CD14-positive monocyte (primary cell): ENCODE data around the gene CTPS1. TPM values are rescaled to one million over a fixed set of nuclear protein-coding genes. Genes with fewer than 3 reads are reported as not detected.

Source experiments
- DNase-seq, 3 donors: peaks; one replicate each; pipeline ENCODE4 v3.0.0-alpha.2; 2011 to 2022
- H2AFZ ChIP-seq: 2 replicates; pipeline ENCODE4 v1.6.0; 2012; ENCODE audit warnings: mild to moderate bottlenecking, low read depth, low read length, inconsistent platforms; ENCODE audit not compliant: insufficient read depth, poor library complexity, severe bottlenecking
- H3K27ac ChIP-seq, 2 donors: 1 replicate in 1 of 2; 2 replicates in 1 of 2; pipeline ENCODE4 v1.5.1; 2012 to 2013; ENCODE audit warnings: low read length in 2 of 2, control low read depth in 1 of 2, inconsistent platforms in 1 of 2, low read depth in 1 of 2, mild to moderate bottlenecking in 1 of 2
- H3K27me3 ChIP-seq, 2 donors: one replicate each; pipeline versions ENCODE4 v1.6.0 to v1.6.1; 2011 to 2013; ENCODE audit warnings: low read length in 2 of 2; ENCODE audit not compliant: control insufficient read depth in 2 of 2, insufficient read depth in 2 of 2
- H3K36me3 ChIP-seq, 2 donors: replicated peaks in 1 of 2; 1 replicate in 1 of 2; 2 replicates in 1 of 2; pipeline versions ENCODE4 v1.5.1 to v1.6.1; 2012 to 2013; ENCODE audit warnings: low read length in 2 of 2, control low read depth in 1 of 2, inconsistent platforms in 1 of 2, mild to moderate bottlenecking in 1 of 2; ENCODE audit not compliant: insufficient read depth in 2 of 2, control insufficient read depth in 1 of 2
- H3K4me1 ChIP-seq, 2 donors: 1 replicate in 1 of 2; 2 replicates in 1 of 2; pipeline versions ENCODE4 v1.5.1 to v1.6.1; 2012 to 2013; ENCODE audit warnings: low read length in 2 of 2, control low read depth in 1 of 2, inconsistent platforms in 1 of 2, mild to moderate bottlenecking in 1 of 2, moderate library complexity in 1 of 2; ENCODE audit not compliant: insufficient read depth in 2 of 2, control insufficient read depth in 1 of 2
- H3K4me2 ChIP-seq: replicated peaks from 2 replicates; pipeline ENCODE3; 2012; ENCODE audit warnings: low read length, moderate library complexity, mild to moderate bottlenecking; ENCODE audit not compliant: poor library complexity, severe bottlenecking; ENCODE audit errors: extremely low read depth
- H3K4me3 ChIP-seq, 3 experiments: fragments of 200-600 bp in 1 of 3; sonication (generic) in 1 of 3; replicated peaks in 1 of 3; 1 replicate in 2 of 3; 2 replicates in 1 of 3; pipeline ENCODE4 v1.5.1; 2011 to 2013; ENCODE audit warnings: low read length in 3 of 3, mild to moderate bottlenecking in 3 of 3, control low read depth in 2 of 3, low read depth in 2 of 3, inconsistent platforms in 1 of 3, moderate library complexity in 1 of 3
- H3K79me2 ChIP-seq: 2 replicates; pipeline ENCODE4 v1.6.0; 2012; ENCODE audit warnings: mild to moderate bottlenecking, control low read depth, inconsistent platforms, low read length, moderate library complexity; ENCODE audit not compliant: insufficient read depth
- H3K9ac ChIP-seq: 2 replicates; pipeline ENCODE4 v1.6.0; 2017; ENCODE audit warnings: low read length, mild to moderate bottlenecking; ENCODE audit not compliant: insufficient read depth, poor library complexity, severe bottlenecking
- H3K9me3 ChIP-seq, 2 donors: replicated peaks in 1 of 2; 1 replicate in 1 of 2; 2 replicates in 1 of 2; pipeline versions ENCODE4 v1.5.1 to v1.6.1; 2012 to 2013; ENCODE audit warnings: low read length in 2 of 2, control low read depth in 1 of 2; ENCODE audit not compliant: control insufficient read depth in 1 of 2, insufficient read depth in 1 of 2
- H4K20me1 ChIP-seq: 2 replicates; pipeline ENCODE4 v1.6.0; 2012; ENCODE audit warnings: mild to moderate bottlenecking, low read length, control low read depth, moderate library complexity; ENCODE audit not compliant: insufficient read depth
- H3K27ac Mint-ChIP-seq, 7 donors: one replicate each; pipeline ENCODE4 v1.8.0; 2020; ENCODE audit warnings: mild to moderate bottlenecking in 7 of 7, mixed read lengths in 7 of 7, moderate library complexity in 6 of 7, inconsistent platforms in 2 of 7
- H3K27me3 Mint-ChIP-seq, 3 donors: one replicate each; pipeline ENCODE4 v1.8.0; 2021 to 2022; ENCODE audit warnings: low read depth in 3 of 3, mild to moderate bottlenecking in 3 of 3, mixed read lengths in 3 of 3, moderate library complexity in 3 of 3, inconsistent platforms in 1 of 3
- H3K36me3 Mint-ChIP-seq, 2 donors: one replicate each; pipeline ENCODE4 v1.8.0; 2020; ENCODE audit warnings: mixed read lengths in 2 of 2, inconsistent platforms in 1 of 2, mild to moderate bottlenecking in 1 of 2
- H3K4me1 Mint-ChIP-seq: one replicate; pipeline ENCODE4 v1.8.0; 2020; ENCODE audit warnings: mild to moderate bottlenecking, mixed read lengths
- H3K4me3 Mint-ChIP-seq, 2 donors: one replicate each; pipeline ENCODE4 v1.8.0; 2020; ENCODE audit warnings: mild to moderate bottlenecking in 2 of 2, mixed read lengths in 2 of 2, moderate library complexity in 1 of 2
- H3K9me3 Mint-ChIP-seq, 7 donors: one replicate each; pipeline ENCODE4 v1.8.0; 2020 to 2022; ENCODE audit warnings: mixed read lengths in 7 of 7, mild to moderate bottlenecking in 6 of 7, moderate library complexity in 6 of 7, inconsistent platforms in 2 of 7
- CTCF ChIP-seq: fragments of 200-600 bp; IDR thresholded peaks from one replicate; pipeline ENCODE4 v1.8.0; 2022; ENCODE audit warnings: antibody characterized with exemption, mild to moderate bottlenecking
- WGBS: methylation state at CpG from one replicate; pipeline ENCODE4 v1.1.5; 2013; ENCODE audit warnings: missing lambda C conversion rate; ENCODE audit not compliant: insufficient coverage; 5-methylcytosine and 5-hydroxymethylcytosine counted together
- intact Hi-C, 2 donors: fragments of 100-400 bp; cut with micrococcal nuclease; formaldehyde crosslinking; loops; one replicate each; pipeline versions ENCODE4 v1.15.0 to v1.15.1; 2023
- polyA plus RNA-seq, 3 donors: library from polyadenylated mRNA; depleted of rRNA in 1 of 3; unstranded in 2 of 3; stranded (reverse) in 1 of 3; fragments of 300-500 nt in 2 of 3; fragments of >200 nt in 1 of 3; fragmentation: Illumina TruSeq in 2 of 3; gene quantifications; 1 replicate in 2 of 3; 2 replicates in 1 of 3; pipeline ENCODE4 v1.2.3, GENCODE V29; 2012 to 2021

Gene CTPS1
- polyA plus RNA-seq, 3 donors, result 5.3 to 8.6 (median 6.0) TPM

GRCh38 chr1:41051022-41051421 lies 71.5 kb downstream of the CTPS1 start:
- Mint-ChIP-seq H3K36me3 (peaks cover 33 to 49% of the 10 kb centered on the region in 2 donors), H3K4me1 (peaks cover 16% of the 10 kb centered on the region), H3K4me3 (no peak overlapping the region), H3K27me3 (peaks cover 0 to 2% (median 0%) of the 10 kb centered on the region in 3 donors), H3K27ac (no peak overlapping the region), H3K9me3 (peaks cover 0 to 2% (median 0%) of the 10 kb centered on the region in 7 donors)
- H3K4me2 ChIP-seq, result no peak overlapping the region
- H3K36me3 ChIP-seq, result peaks cover 13 to 46% of the 10 kb centered on the region in 2 donors
- no CpG with 5 or more reads among the region's 1 CpG for WGBS
- no peak overlapping the region for H3K27ac ChIP-seq
- intact Hi-C loops, result no loop called here
- no peaks in the 10 kb centered on the region for H3K9me3 ChIP-seq
- no peak overlapping the region for H3K9ac ChIP-seq
- H3K27me3 ChIP-seq, result no peaks in the 10 kb centered on the region
- DNase-seq, result no peak
- TF ChIP-seq CTCF, result no peak
- no peaks in the 10 kb centered on the region for H4K20me1 ChIP-seq
- H3K4me3 ChIP-seq, result no peak overlapping the region
- peaks cover 8 to 10% of the 10 kb centered on the region in 2 donors for H3K4me1 ChIP-seq
- no peaks in the 10 kb centered on the region for H3K79me2 ChIP-seq
- H2AFZ ChIP-seq, result no peak overlapping the region

DNA sequence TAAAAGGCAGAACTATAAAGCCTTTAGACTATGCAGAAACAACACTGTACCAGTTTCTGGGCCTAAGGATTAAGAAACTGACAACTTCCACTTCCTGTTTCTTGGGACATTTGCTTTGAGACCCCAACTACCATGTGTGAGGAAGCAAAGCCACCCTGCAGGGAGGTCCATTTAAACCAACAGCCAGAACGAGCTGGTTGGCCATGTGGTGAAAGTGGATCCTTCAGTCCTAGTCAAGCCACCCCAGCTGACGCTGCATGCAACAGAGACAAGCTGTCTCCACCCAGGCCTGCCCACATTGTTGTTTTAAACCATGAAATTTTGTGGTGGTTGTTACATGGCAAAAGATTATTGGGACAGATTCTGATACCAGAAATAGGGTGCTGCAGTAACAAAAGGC lies 73.8 kb downstream of the CTPS1 start:
- Histone ChIP-seq H3K27ac (peak overlapping the region in 1 of 2 donors; percentile 62), H3K4me3 (no peak overlapping the region), H3K36me3 (peaks cover 8 to 26% of the 10 kb centered on the region in 2 donors), H3K9me3 (no peaks in the 10 kb centered on the region), H3K4me2 (no peak overlapping the region), H3K79me2 (no peaks in the 10 kb centered on the region), H2AFZ (no peak overlapping the region), H4K20me1 (no peaks in the 10 kb centered on the region), H3K4me1 (peaks cover 8 to 10% of the 10 kb centered on the region in 2 donors), H3K9ac (no peak overlapping the region), H3K27me3 (no peaks in the 10 kb centered on the region)
- no peaks in the 10 kb centered on the region for H3K9me3 Mint-ChIP-seq
- H3K4me3 Mint-ChIP-seq, result no peak overlapping the region
- DNase-seq, result peak; percentile 15 to 28 (median 17)
- no peak for TF ChIP-seq CTCF
- intact Hi-C loops, result no loop called here
- no peaks in the 10 kb centered on the region for H3K27me3 Mint-ChIP-seq
- peaks cover 22 to 39% of the 10 kb centered on the region in 2 donors for H3K36me3 Mint-ChIP-seq
- 10% methylated on average over 2 of the region's 2 CpGs for WGBS
- H3K4me1 Mint-ChIP-seq, result peaks cover 16% of the 10 kb centered on the region
- peak overlapping the region in 5 of 7 donors; percentile 34 to 77 (median 63) for H3K27ac Mint-ChIP-seq
